ENCODE data around the gene UPK1A. TPM values are rescaled to one million over a fixed set of nuclear protein-coding genes. Genes with fewer than 3 reads are reported as not detected.

The UPK1A gene
- total and polyA plus RNA-seq, 2 of the 8 experiments (the other 6 are each of a cell fraction or from before 2014, with no cell fraction given), result 0.56 to 9.9 TPM

DNA sequence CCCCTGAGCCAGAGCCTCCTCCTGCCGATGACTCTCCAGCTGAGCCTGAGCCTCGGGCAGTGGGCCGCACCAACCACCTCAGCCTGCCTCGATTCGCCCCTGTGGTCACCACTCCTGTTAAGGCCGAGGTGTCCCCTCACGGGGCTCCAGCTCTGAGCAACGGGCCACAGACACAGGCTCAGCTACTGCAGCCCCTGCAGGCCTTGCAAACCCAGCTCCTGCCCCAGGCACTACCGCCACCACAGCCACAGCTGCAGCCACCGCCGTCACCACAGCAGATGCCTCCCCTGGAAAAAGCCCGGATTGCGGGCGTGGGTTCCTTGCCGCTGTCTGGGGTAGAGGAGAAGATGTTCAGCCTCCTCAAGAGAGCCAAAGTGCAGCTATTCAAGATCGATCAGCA is 55.1 kb downstream of the UPK1A start:
- Histone ChIP-seq H3K18ac (ENCODE audit: extremely low read depth, low read length) (no peak overlapping the region), H4K8ac (ENCODE audit: extremely low read depth, insufficient read depth, low read length) (no peak overlapping the region), H3K4me3 (ENCODE audit: extremely low read depth in 1 of 4, insufficient read depth in 2 of 4, low read depth in 3 of 4, low read length in 4 of 4) (no peak overlapping the region), H3K27ac (ENCODE audit: low read depth, low read length) (no peak overlapping the region), H3K4me1 (replicated peaks in 1 of 4; ENCODE audit: control insufficient read depth in 3 of 4, insufficient read depth in 4 of 4, low read length in 3 of 4) (peaks cover 0 to 5% (median under 1%) of the 10 kb centered on the region in 4 experiments; a peak in 4 of 7 replicates), H3K79me2 (ENCODE audit: control insufficient read depth in 1 of 2, insufficient read depth in 2 of 2, low read length in 2 of 2) (peaks cover 0 to 20% of the 10 kb centered on the region in 2 experiments; a peak in 2 of 4 replicates), H2AFZ (ENCODE audit: low read length) (no peak overlapping the region), H3K23me2 (ENCODE audit: low read depth, low read length) (peaks cover 5% of the 10 kb centered on the region; the same call in 1 of the 2 replicates), H3K4ac (replicated peaks; ENCODE audit: insufficient read length, low read depth, low read length) (no peak overlapping the region), H4K91ac (replicated peaks; ENCODE audit: insufficient read length, low read length) (no peak overlapping the region), H3K27me3 (replicated peaks in 1 of 4; ENCODE audit: control insufficient read depth in 3 of 4, extremely low read depth in 1 of 4, insufficient read depth in 3 of 4, low read length in 3 of 4) (no peaks in the 10 kb centered on the region), H2BK5ac (ENCODE audit: low read depth, low read length) (no peak overlapping the region), H3K4me2 (ENCODE audit: insufficient read depth in 1 of 2, low read depth in 2 of 2, low read length in 2 of 2) (no peak overlapping the region), H3K9ac (replicated peaks in 1 of 4; ENCODE audit: extremely low read depth in 1 of 4, low read depth in 3 of 4, low read length in 3 of 4) (no peak overlapping the region), H3K79me1 (ENCODE audit: low read depth, low read length) (peaks cover 8% of the 10 kb centered on the region), H3K56ac (replicated peaks; ENCODE audit: insufficient read length, low read depth, low read length) (no peak overlapping the region), H4K5ac (ENCODE audit: insufficient read length, low read depth, low read length) (no peak overlapping the region), H2BK120ac (replicated peaks; ENCODE audit: low read depth, low read length) (no peak overlapping the region), H2BK15ac (ENCODE audit: low read length) (no peak overlapping the region), H3K36me3 (ENCODE audit: control insufficient read depth in 2 of 4, insufficient read depth in 4 of 4, low read length in 3 of 4) (peaks cover 28 to 54% (median 40%) of the 10 kb centered on the region in 4 experiments), H4K20me1 (replicated peaks in 1 of 2; ENCODE audit: control insufficient read depth in 1 of 2, insufficient read depth in 2 of 2, low read length in 2 of 2) (peaks cover 7 to 9% of the 10 kb centered on the region in 2 experiments), H3K9me3 (ENCODE audit: insufficient read depth in 2 of 2, low read depth in 1 of 2, low read length in 1 of 2) (no peaks in the 10 kb centered on the region), H2AK5ac (ENCODE audit: low read depth, low read length) (no peak overlapping the region), H2BK20ac (ENCODE audit: low read length) (no peak overlapping the region), H3K14ac (ENCODE audit: insufficient read length) (no peak overlapping the region), H2BK12ac (ENCODE audit: low read depth, low read length) (no peak overlapping the region), H3K23ac (ENCODE audit: insufficient read length) (no peak overlapping the region)
- TF ChIP-seq CHD2 (IDR thresholded peaks at IDR 0.05; ENCODE audit: low read length), result no peak
- TF ChIP-seq SRF (IDR thresholded peaks at IDR 0.05; ENCODE audit: low read depth, low read length), result no peak
- no peak for TF ChIP-seq JUND (IDR thresholded peaks at IDR 0.05; ENCODE audit: low read length)
- TF ChIP-seq EP300 (IDR thresholded peaks at IDR 0.05; ENCODE audit: borderline replicate concordance in 1 of 2, low read depth in 2 of 2, low read length in 2 of 2), result no peak
- TF ChIP-seq CEBPB (IDR thresholded peaks at IDR 0.05; ENCODE audit: low read depth, low read length), result no peak
- TF ChIP-seq, protein P1, sequence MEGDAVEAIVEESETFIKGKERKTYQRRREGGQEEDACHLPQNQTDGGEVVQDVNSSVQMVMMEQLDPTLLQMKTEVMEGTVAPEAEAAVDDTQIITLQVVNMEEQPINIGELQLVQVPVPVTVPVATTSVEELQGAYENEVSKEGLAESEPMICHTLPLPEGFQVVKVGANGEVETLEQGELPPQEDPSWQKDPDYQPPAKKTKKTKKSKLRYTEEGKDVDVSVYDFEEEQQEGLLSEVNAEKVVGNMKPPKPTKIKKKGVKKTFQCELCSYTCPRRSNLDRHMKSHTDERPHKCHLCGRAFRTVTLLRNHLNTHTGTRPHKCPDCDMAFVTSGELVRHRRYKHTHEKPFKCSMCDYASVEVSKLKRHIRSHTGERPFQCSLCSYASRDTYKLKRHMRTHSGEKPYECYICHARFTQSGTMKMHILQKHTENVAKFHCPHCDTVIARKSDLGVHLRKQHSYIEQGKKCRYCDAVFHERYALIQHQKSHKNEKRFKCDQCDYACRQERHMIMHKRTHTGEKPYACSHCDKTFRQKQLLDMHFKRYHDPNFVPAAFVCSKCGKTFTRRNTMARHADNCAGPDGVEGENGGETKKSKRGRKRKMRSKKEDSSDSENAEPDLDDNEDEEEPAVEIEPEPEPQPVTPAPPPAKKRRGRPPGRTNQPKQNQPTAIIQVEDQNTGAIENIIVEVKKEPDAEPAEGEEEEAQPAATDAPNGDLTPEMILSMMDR (IDR thresholded peaks at IDR 0.05; ENCODE audit: control extremely low read depth in 1 of 3, insufficient read depth in 1 of 3, low read depth in 1 of 3, low read length in 3 of 3), result no peak
- TF ChIP-seq BCL11A (IDR thresholded peaks at IDR 0.05; ENCODE audit: low read depth in 2 of 2, low read length in 2 of 2), result no peak
- no peak for TF ChIP-seq POLR2A (IDR thresholded peaks at IDR 0.05; ENCODE audit: control extremely low read depth in 1 of 2, low read depth in 2 of 2, low read length in 2 of 2)
- TF ChIP-seq KDM5A (IDR thresholded peaks at IDR 0.05; ENCODE audit: low read length), result no peak
- TF ChIP-seq SP1 (IDR thresholded peaks at IDR 0.05; ENCODE audit: low read depth, low read length), result no peak
- TF ChIP-seq TEAD4 (IDR thresholded peaks at IDR 0.05; ENCODE audit: low read depth, low read length), result no peak
- no peak for TF ChIP-seq MAX (IDR thresholded peaks at IDR 0.05)
- FAIRE-seq, result no peak
- CTCF ChIA-PET (ENCODE audit: partially characterized antibody), result interaction anchor here (1.2 to 11.8 kb wide), 2 partner anchors 17 to 149 kb away, joined by 3 to 80 read pairs; partner anchors contain the start of gene IGFLR1
- POLR2A ChIA-PET (ENCODE audit: partially characterized antibody), result interaction anchor here (5.0 kb wide), 1 partner anchor 16 kb away, joined by 54 read pairs; no protein-coding TSS in a partner anchor
- 97% methylated on average over 16 of the region's 16 CpGs; no CpG with 5 or more reads in 1 of the 2 experiments for WGBS, 2 experiments (ENCODE audit: extremely low coverage in 1 of 2, insufficient coverage in 1 of 2, insufficient read length in 1 of 2, insufficient replicate concordance in 2 of 2, low coverage in 1 of 2, low lambda C conversion rate in 2 of 2, missing lambda C conversion rate in 1 of 2)
- no peak for DNase-seq (ENCODE audit: low read depth in 1 of 2, low spot score in 2 of 2)

Measured in H1 (cell line).